ENCODE data around the gene NEK11.
A peak's percentile ranks its signal among the peaks of the same experiment; 100 is the strongest.

The NEK11 gene

GRCh38 chr3:131047582-131047981, 20.9 kb downstream of the NEK11 start:
- peak; percentile 17 for DNase-seq

DNA sequence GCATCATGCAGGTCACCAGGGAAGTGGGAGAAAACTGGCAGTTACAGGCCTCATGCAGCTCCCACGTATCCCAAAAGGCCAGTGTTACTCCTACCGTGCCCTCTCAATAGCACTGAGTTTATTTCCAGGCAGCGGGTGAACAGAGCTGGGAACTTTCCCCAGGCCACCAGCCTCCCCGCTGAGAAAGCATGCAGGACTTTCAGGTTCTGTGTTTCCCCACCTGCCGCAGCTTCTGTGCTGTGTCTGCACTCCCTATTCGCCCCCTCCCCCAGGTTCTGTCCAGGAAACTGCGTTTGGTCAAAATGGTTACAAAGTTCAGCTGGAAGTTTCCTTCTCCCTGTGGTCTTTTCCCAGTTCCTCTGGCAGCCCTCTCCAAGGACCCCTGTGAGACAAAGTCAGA, 21.4 kb downstream of the NEK11 start:
- DNase-seq = no peak

GRCh38 chr3:131050001-131050400, 23.3 kb downstream of the NEK11 start:
- no peak for DNase-seq

- no peak for DNase-seq
These were observed 26.6 kb downstream of the NEK11 start for GRCh38 chr3:131053043-131053859.

GRCh38 chr3:131067983-131068382, 41.3 kb downstream of the NEK11 start:
- no peak for DNase-seq

DNA sequence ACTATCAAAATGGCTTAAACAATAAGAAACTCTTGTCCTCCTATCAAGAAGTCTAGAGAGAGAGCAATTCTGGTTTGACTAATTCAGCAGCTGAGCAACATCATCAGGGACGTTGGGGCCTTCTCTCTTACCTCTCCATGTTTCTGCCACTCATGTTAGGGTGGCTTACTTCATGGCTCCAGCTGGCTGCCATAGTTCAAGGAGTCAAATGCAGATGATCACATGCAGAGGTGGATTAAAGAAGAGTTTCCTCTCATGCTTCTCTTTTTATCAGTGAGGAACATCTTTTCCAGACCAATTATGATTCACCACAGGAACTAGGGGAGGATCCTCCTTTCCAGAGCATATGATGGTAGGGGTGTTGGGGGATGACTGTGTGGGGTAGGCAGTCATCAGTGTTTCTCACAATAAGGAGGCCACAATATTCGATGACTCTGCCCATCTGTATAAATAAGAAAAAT, 45.5 kb downstream of the NEK11 start:
- no peak for DNase-seq

GRCh38 chr3:131072845-131073244, 46.2 kb downstream of the NEK11 start:
- no peak for DNase-seq

- no peak for DNase-seq
These were observed 49.1 kb downstream of the NEK11 start for GRCh38 chr3:131075632-131076328.

GRCh38 chr3:131077904-131078303, 51.2 kb downstream of the NEK11 start:
- no peak for DNase-seq

GRCh38 chr3:131079086-131079485, 52.4 kb downstream of the NEK11 start:
- no peak for DNase-seq

- DNase-seq = no peak
These were observed 54.5 kb downstream of the NEK11 start for GRCh38 chr3:131081224-131081623.

DNA sequence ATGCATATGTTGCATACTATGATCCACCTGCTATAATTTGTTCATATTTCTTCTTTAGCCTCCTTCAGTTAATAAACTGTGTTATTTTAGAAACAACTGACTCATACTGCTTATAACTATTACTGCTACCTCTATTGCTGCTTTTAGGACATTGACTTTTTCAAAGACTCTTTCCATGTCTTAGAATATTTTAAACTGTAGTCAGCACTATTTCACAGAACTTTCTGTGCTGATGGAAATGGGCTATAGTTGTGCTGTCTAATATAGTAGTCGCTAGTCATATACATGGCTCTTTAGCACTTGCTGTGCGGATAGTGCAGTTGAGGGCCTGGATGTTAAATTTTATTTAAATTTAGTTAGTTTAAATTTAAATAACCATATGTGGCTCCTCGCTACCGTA, 55.6 kb downstream of the NEK11 start:
- no peak for DNase-seq

DNA sequence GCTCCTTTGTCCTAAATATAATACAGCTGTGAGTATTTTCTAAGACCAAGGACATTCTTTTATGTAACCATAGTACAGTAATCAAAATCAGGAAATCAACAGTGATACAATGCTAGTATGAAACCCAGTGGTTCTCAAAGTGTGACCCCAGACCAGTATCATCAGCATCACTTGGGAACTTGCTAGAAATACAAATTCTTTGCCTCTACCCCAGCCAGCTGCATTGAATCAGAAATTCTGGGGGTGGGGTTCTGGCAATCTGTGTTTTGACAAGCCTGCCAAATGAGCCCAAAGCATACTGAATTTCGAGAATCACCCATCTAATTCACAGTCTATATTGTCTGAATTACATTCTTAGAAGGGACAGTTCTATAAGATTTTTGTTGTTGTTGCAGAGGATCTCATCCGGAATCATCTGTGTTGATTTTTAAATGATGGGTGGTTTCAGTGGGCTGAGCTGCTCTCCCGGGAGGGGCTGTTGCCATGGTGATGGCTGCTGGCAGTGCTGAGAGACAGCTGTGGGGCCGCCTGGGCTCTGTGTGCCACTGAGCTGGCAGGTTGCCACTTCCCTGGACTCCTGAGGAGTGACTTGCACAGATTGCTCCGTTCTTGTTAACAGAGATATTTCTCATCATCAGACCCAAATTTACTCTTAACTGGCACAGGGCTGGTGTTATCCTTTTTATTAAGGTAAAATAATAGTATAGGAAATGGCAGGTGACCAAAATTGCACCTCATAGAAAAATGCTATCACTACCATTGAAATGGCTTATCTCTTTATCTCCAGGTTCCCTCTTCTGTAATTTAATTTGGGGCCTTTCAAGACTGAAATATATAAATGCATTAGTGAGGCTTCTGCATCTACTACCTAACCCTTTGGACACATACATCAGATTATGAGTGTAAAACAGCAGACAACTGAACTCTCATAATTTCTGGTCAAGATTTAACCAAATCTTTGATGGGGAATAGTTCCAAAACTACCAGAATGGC, 56.5 kb downstream of the NEK11 start:
- no peak for DNase-seq

GRCh38 chr3:131091768-131092167, 65.1 kb downstream of the NEK11 start:
- no peak for DNase-seq

- no peak for DNase-seq
These were observed 81.2 kb downstream of the NEK11 start for GRCh38 chr3:131107637-131108433.

GRCh38 chr3:131109156-131109555, 82.5 kb downstream of the NEK11 start:
- DNase-seq = no peak

DNA sequence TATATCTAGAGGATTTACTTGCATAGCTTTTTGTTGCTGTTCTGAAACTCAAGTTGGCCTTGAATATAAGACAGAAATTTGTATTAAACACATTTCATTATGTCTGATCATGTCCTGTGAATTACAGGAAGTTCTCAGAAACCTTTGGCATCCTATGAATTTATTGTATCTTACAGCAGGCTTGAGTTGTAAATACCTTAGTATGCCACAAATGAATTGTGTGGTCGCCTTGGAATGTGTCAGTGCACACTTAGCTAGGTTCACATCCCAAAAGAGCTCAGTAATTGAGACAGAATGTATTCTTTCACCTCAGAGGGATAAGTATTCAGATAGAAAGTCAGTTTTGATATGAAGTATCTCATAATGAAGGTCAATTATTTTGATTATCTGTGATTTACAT, 83.4 kb downstream of the NEK11 start:
- no peak for DNase-seq

- no peak for DNase-seq
These were observed 87.6 kb downstream of the NEK11 start for GRCh38 chr3:131114256-131114655.

GRCh38 chr3:131125684-131126083, 99.0 kb downstream of the NEK11 start:
- no peak for DNase-seq

DNA sequence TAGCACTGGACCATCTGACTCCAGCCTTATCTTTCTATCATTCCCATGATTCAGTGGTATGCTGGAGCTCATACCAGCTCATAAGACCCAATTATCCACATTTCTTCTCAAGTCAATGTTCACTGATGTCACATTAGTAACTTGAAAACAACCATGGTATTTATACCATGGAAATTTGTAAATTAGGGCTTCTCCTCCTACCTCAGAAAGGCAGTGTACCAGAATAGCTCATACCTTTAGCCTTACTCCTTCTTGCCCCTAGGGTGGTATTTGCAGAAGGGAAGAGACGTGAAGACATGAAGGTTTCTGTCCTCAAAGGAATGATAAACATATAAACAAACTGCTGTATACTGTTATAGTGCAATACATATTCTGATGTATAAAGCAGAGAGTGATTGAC, 114.2 kb downstream of the NEK11 start:
- DNase-seq = no peak

- no peak for DNase-seq
These were observed 115.1 kb downstream of the NEK11 start for GRCh38 chr3:131141770-131142169.

DNA sequence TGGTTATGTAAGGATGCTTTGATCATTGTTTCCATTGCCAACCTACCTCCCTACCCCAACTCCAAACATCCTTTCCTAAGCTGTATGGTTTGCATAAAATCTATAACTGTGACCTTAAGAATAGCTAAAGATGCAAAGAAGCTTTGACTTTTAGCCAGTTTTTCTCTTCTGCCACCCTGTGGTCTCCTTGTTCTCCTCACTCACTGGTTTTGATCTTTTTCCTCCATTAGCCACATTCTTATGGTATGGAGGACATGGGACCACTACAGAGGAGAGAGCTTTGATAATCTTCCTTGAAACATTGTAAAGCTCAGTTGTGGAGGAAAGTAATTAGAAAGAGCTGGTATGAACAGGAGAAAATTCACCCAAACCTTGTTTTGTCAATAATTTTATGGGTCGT, 115.9 kb downstream of the NEK11 start:
- DNase-seq = no peak
